Calu3 (cell line): ENCODE data around the gene SLC30A1. TPM values are rescaled to one million over a fixed set of nuclear protein-coding genes. Genes with fewer than 3 reads are reported as not detected.

Source experiments
- BruUV-seq: library from RNA; stranded (reverse); fragments of 400-500 nt; replicated peaks from 2 replicates; lab custom pipeline; 2021; lab: Mats Ljungman, UMichigan
- CTCF ChIA-PET: fragments of 300-600 bp; sonication (Branson Sonifier 250); formaldehyde crosslinking; loops from one replicate; lab custom pipeline; 2022; ENCODE audit warnings: antibody characterized with exemption; lab: Charles Lee
- DNase-seq: peaks from one replicate; pipeline ENCODE4 v3.0.0; 2022
- H3K27ac Mint-ChIP-seq: one replicate; pipeline ENCODE4 v1.8.0; 2022; ENCODE audit warnings: mixed read lengths; ENCODE audit not compliant: unreplicated experiment
- H3K27me3 Mint-ChIP-seq: one replicate; pipeline ENCODE4 v1.8.0; 2022; ENCODE audit warnings: mixed read lengths; ENCODE audit not compliant: unreplicated experiment
- H3K36me3 Mint-ChIP-seq: one replicate; pipeline ENCODE4 v1.8.0; 2022; ENCODE audit warnings: mild to moderate bottlenecking, moderate library complexity, mixed read lengths; ENCODE audit not compliant: insufficient read depth, unreplicated experiment
- H3K4me1 Mint-ChIP-seq: one replicate; pipeline ENCODE4 v1.8.0; 2022; ENCODE audit warnings: mild to moderate bottlenecking, low read depth, mixed read lengths; ENCODE audit not compliant: unreplicated experiment
- H3K4me3 Mint-ChIP-seq: one replicate; pipeline ENCODE4 v1.8.0; 2022; ENCODE audit warnings: mild to moderate bottlenecking, low read depth, moderate library complexity, mixed read lengths; ENCODE audit not compliant: unreplicated experiment
- H3K9me3 Mint-ChIP-seq: one replicate; pipeline ENCODE4 v1.8.0; 2022; ENCODE audit warnings: low read depth, mixed read lengths; ENCODE audit not compliant: unreplicated experiment
- CTCF ChIP-seq: fragments of 200-600 bp; IDR thresholded peaks from one replicate; pipeline ENCODE4 v1.8.0; 2022; ENCODE audit warnings: antibody characterized with exemption; ENCODE audit not compliant: unreplicated experiment
- intact Hi-C: fragments of 100-400 bp; cut with micrococcal nuclease; formaldehyde crosslinking; loops from one replicate; pipeline ENCODE4 v1.10.0; 2022; ENCODE audit not compliant: unreplicated experiment
- total RNA-seq: library from RNA; stranded (reverse); gene quantifications from 2 replicates; pipeline ENCODE4 v1.2.3, GENCODE V29; 2022

Gene SLC30A1
- total RNA-seq, 1 experiment from 2014 or later: 15.5 TPM

GRCh38 chr1:211610779-211611556, 32.0 kb upstream of the SLC30A1 start:
- BruUV-seq: no TSS peak

GRCh38 chr1:211609120-211610024, 30.4 kb upstream of the SLC30A1 start:
- Mint-ChIP-seq H3K4me3 (no peak overlapping the region), H3K36me3 (no peaks in the 10 kb centered on the region), H3K27ac (no peak overlapping the region), H3K9me3 (no peaks in the 10 kb centered on the region), H3K4me1 (peaks cover 33% of the 10 kb centered on the region), H3K27me3 (no peaks in the 10 kb centered on the region)
- no peak for TF ChIP-seq CTCF
- no peak for DNase-seq
- no TSS peak for BruUV-seq
- CTCF ChIA-PET: interaction anchor here (0.6 kb wide), 1 partner anchor 47 kb away, joined by 4 read pairs; no protein-coding TSS in a partner anchor
- intact Hi-C loops: no loop called here

More at GRCh38 chr1:211610779-211611556, 32.0 kb upstream of the SLC30A1 start:
- no peak overlapping the region for H3K27ac Mint-ChIP-seq
- intact Hi-C loops: no loop called here
- H3K36me3 Mint-ChIP-seq: no peaks in the 10 kb centered on the region
- peaks cover 33% of the 10 kb centered on the region for H3K4me1 Mint-ChIP-seq
- CTCF ChIA-PET: interaction anchor here (1.1 to 1.5 kb wide), 3 partner anchors 14 to 32 kb away, joined by 3 to 4 read pairs (median 3); no protein-coding TSS in a partner anchor
- TF ChIP-seq CTCF: no peak
- H3K4me3 Mint-ChIP-seq: no peak overlapping the region
- no peak for DNase-seq
- H3K9me3 Mint-ChIP-seq: no peaks in the 10 kb centered on the region
- no peaks in the 10 kb centered on the region for H3K27me3 Mint-ChIP-seq

GRCh38 chr1:211607754-211608473, 29.0 kb upstream of the SLC30A1 start:
- DNase-seq: no peak
- intact Hi-C loops: no loop called here
- no TSS peak for BruUV-seq
- no peak overlapping the region for H3K27ac Mint-ChIP-seq
- H3K27me3 Mint-ChIP-seq: no peaks in the 10 kb centered on the region
- H3K4me1 Mint-ChIP-seq: peaks cover 34% of the 10 kb centered on the region
- no peaks in the 10 kb centered on the region for H3K9me3 Mint-ChIP-seq
- CTCF ChIA-PET: interaction anchor here (0.6 to 0.8 kb wide), 5 partner anchors 13 to 279 kb away, joined by 3 to 7 read pairs (median 5); no protein-coding TSS in a partner anchor
- H3K36me3 Mint-ChIP-seq: no peaks in the 10 kb centered on the region
- no peak overlapping the region for H3K4me3 Mint-ChIP-seq
- TF ChIP-seq CTCF: no peak
